Muscle layer of colon (tissue), 2 donors: Measurements from ENCODE around the gene TTYH1.
"Not testable (repeated sequence)": the region's sequence is repeated elsewhere in the genome, so short reads cannot be mapped to it uniquely, and the experiment has no call there.

Experiments
- H3K27ac ChIP-seq: one replicate; pipeline ENCODE4 v1.7.0; 2013; ENCODE audit warnings: low read depth, mild to moderate bottlenecking, low read length, moderate library complexity
- H3K27me3 ChIP-seq, 2 donors: one replicate each; pipeline ENCODE4 v1.7.0; 2013; ENCODE audit warnings: low read length in 2 of 2, mild to moderate bottlenecking in 2 of 2; ENCODE audit not compliant: insufficient read depth in 2 of 2, control insufficient read depth in 1 of 2
- H3K36me3 ChIP-seq: one replicate; pipeline ENCODE4 v1.7.0; 2013; ENCODE audit warnings: mild to moderate bottlenecking, low read length; ENCODE audit not compliant: insufficient read depth
- H3K4me1 ChIP-seq: one replicate; pipeline ENCODE4 v1.7.0; 2013; ENCODE audit warnings: mild to moderate bottlenecking, low read length; ENCODE audit not compliant: insufficient read depth
- H3K4me3 ChIP-seq, 2 donors: one replicate each; pipeline ENCODE4 v1.7.0; 2013; ENCODE audit warnings: low read length in 2 of 2, low read depth in 1 of 2, mild to moderate bottlenecking in 1 of 2, moderate library complexity in 1 of 2
- H3K9ac ChIP-seq: one replicate; pipeline ENCODE4 v1.7.0; 2013; ENCODE audit warnings: low read length
- H3K9me3 ChIP-seq: one replicate; pipeline ENCODE4 v1.7.0; 2013; ENCODE audit warnings: mild to moderate bottlenecking, low read length
- donor health status: abdominal sarcoma.
- donor health status: Adenocarcinoma of cecum.

Gene TTYH1

GRCh38 chr19:54434112-54434872, 19.0 kb downstream of the TTYH1 start:
- no peak overlapping the region for H3K9ac ChIP-seq
- no peaks in the 10 kb centered on the region for H3K9me3 ChIP-seq
- no peaks in the 10 kb centered on the region for H3K36me3 ChIP-seq
- H3K27me3 ChIP-seq = peaks cover 17 to 52% of the 10 kb centered on the region in 2 donors
- H3K4me3 ChIP-seq = no peak overlapping the region
- peaks cover 32% of the 10 kb centered on the region for H3K4me1 ChIP-seq
- no peak overlapping the region for H3K27ac ChIP-seq

GRCh38 chr19:54434873-54435214, 19.6 kb downstream of the TTYH1 start:
- Histone ChIP-seq H3K9me3 (no peaks in the 10 kb centered on the region), H3K27me3 (peaks cover 13 to 46% of the 10 kb centered on the region in 2 donors), H3K27ac (no peak overlapping the region), H3K4me3 (no peak overlapping the region), H3K36me3 (no peaks in the 10 kb centered on the region), H3K4me1 (peaks cover 32% of the 10 kb centered on the region), H3K9ac (no peak overlapping the region)

- Histone ChIP-seq H3K27ac (no peak overlapping the region), H3K36me3 (no peaks in the 10 kb centered on the region), H3K4me1 (peaks cover 27% of the 10 kb centered on the region), H3K27me3 (peaks cover 11 to 39% of the 10 kb centered on the region in 2 donors), H3K4me3 (no peak overlapping the region), H3K9ac (no peak overlapping the region), H3K9me3 (no peaks in the 10 kb centered on the region)
These were observed 20.3 kb downstream of the TTYH1 start for GRCh38 chr19:54435551-54436016.

- H3K9me3 ChIP-seq = no peaks in the 10 kb centered on the region
- H3K27me3 ChIP-seq = peaks cover 10 to 34% of the 10 kb centered on the region in 2 donors
- H3K27ac ChIP-seq = no peak overlapping the region
- no peaks in the 10 kb centered on the region for H3K36me3 ChIP-seq
- H3K9ac ChIP-seq = no peak overlapping the region
- no peak overlapping the region for H3K4me3 ChIP-seq
- peaks cover 23% of the 10 kb centered on the region for H3K4me1 ChIP-seq
These were observed 20.8 kb downstream of the TTYH1 start for GRCh38 chr19:54436031-54436523.

- Histone ChIP-seq H3K9ac (no peak overlapping the region), H3K27ac (no peak overlapping the region), H3K27me3 (peaks cover 4 to 27% of the 10 kb centered on the region in 2 donors), H3K36me3 (no peaks in the 10 kb centered on the region), H3K4me1 (peaks cover 23% of the 10 kb centered on the region), H3K4me3 (no peak overlapping the region), H3K9me3 (no peaks in the 10 kb centered on the region)
These were observed 21.5 kb downstream of the TTYH1 start for GRCh38 chr19:54436628-54437252.

- H3K36me3 ChIP-seq = no peaks in the 10 kb centered on the region
- H3K4me1 ChIP-seq = peaks cover 21% of the 10 kb centered on the region
- no peak overlapping the region for H3K4me3 ChIP-seq
- H3K9me3 ChIP-seq = no peaks in the 10 kb centered on the region
- no peak overlapping the region for H3K27ac ChIP-seq
- H3K27me3 ChIP-seq = peaks cover 0 to 2% of the 10 kb centered on the region in 2 donors
- no peak overlapping the region for H3K9ac ChIP-seq
These were observed 24.0 kb downstream of the TTYH1 start for GRCh38 chr19:54439174-54439851.

GRCh38 chr19:54440641-54441040, 25.4 kb downstream of the TTYH1 start:
- Histone ChIP-seq H3K4me3 (no peak overlapping the region), H3K4me1 (peaks cover 7% of the 10 kb centered on the region), H3K27ac (no peak overlapping the region), H3K9ac (no peak overlapping the region), H3K27me3 (no peaks in the 10 kb centered on the region), H3K9me3 (no peaks in the 10 kb centered on the region), H3K36me3 (no peaks in the 10 kb centered on the region)

- Histone ChIP-seq H3K4me3 (no peak overlapping the region), H3K36me3 (no peaks in the 10 kb centered on the region)
These were observed 29.5 kb downstream of the TTYH1 start for GRCh38 chr19:54444737-54445136.

GRCh38 chr19:54446349-54446748, 31.1 kb downstream of the TTYH1 start:
- H3K27me3 ChIP-seq, H3K27ac ChIP-seq, H3K36me3 ChIP-seq, H3K9ac ChIP-seq, H3K9me3 ChIP-seq, H3K4me3 ChIP-seq: not testable (repeated sequence)
- H3K4me1 ChIP-seq = peaks cover 26% of the 10 kb centered on the region

More at GRCh38 chr19:54444737-54445136, 29.5 kb downstream of the TTYH1 start:
- no peaks in the 10 kb centered on the region for H3K27me3 ChIP-seq
- H3K4me1 ChIP-seq = peaks cover 10% of the 10 kb centered on the region
- no peak overlapping the region for H3K27ac ChIP-seq
- H3K9me3 ChIP-seq = no peaks in the 10 kb centered on the region
- no peak overlapping the region for H3K9ac ChIP-seq

- H3K27me3 ChIP-seq = no peaks in the 10 kb centered on the region
- no peaks in the 10 kb centered on the region for H3K9me3 ChIP-seq
- H3K4me1 ChIP-seq = peaks cover 35% of the 10 kb centered on the region
- H3K9ac ChIP-seq = peak overlapping the region; percentile 89
- peak overlapping the region; percentile 84 to 85 for H3K4me3 ChIP-seq
- peak overlapping the region; percentile 99 for H3K27ac ChIP-seq
- H3K36me3 ChIP-seq = peaks cover 26% of the 10 kb centered on the region
These were observed 32.9 kb downstream of the TTYH1 start for GRCh38 chr19:54448040-54448773.
